H1 (cell line): ENCODE results near the gene KRT23. TPM values are rescaled to one million over a fixed set of nuclear protein-coding genes. Genes with fewer than 3 reads are reported as not detected.

ENCODE experiments used
- CTCF ChIA-PET: fragments of 300-600 bp; sonication (Branson Sonifier 250); formaldehyde crosslinking; loops from one replicate; lab custom pipeline; 2021; ENCODE audit not compliant: partially characterized antibody; lab: Charles Lee
- POLR2A ChIA-PET: fragments of 300-600 bp; sonication (Branson Sonifier 250); formaldehyde crosslinking; loops from one replicate; lab custom pipeline; 2021; ENCODE audit warnings: inconsistent platforms; ENCODE audit not compliant: partially characterized antibody; lab: Charles Lee
- DNase-seq, 2 experiments: peaks; one replicate each; pipeline versions ENCODE4 v3.0.0 to v3.0.0-alpha.2; 2010 to 2022; ENCODE audit warnings: low spot score in 2 of 2, low read depth in 1 of 2, mixed read lengths in 1 of 2
- FAIRE-seq: peaks from 2 replicates; lab custom pipeline; 2011; peaks lifted over from hg19 to GRCh38; lab: Jason Lieb, UNC
- H2AFZ ChIP-seq: 2 replicates; pipeline ENCODE4 v1.8.1; 2012; ENCODE audit warnings: low read length, inconsistent platforms
- H2AK5ac ChIP-seq: 2 replicates; pipeline ENCODE4 v1.6.1; 2013; ENCODE audit warnings: low read depth, low read length
- H2BK120ac ChIP-seq: replicated peaks from 2 replicates; pipeline ENCODE3; 2013; ENCODE audit warnings: low read depth, low read length, inconsistent platforms
- H2BK12ac ChIP-seq: 2 replicates; pipeline ENCODE4 v1.6.1; 2013; ENCODE audit warnings: low read depth, low read length
- H2BK15ac ChIP-seq: 2 replicates; pipeline ENCODE4 v1.6.1; 2013; ENCODE audit warnings: low read length
- H2BK20ac ChIP-seq: 2 replicates; pipeline ENCODE4 v1.6.1; 2013; ENCODE audit warnings: low read length
- H2BK5ac ChIP-seq: 2 replicates; pipeline ENCODE4 v1.6.1; 2013; ENCODE audit warnings: low read depth, low read length
- H3K14ac ChIP-seq: 2 replicates; pipeline ENCODE4 v1.6.1; 2013; ENCODE audit warnings: inconsistent platforms; ENCODE audit not compliant: insufficient read length
- H3K18ac ChIP-seq: 2 replicates; pipeline ENCODE4 v1.6.1; 2013; ENCODE audit warnings: low read length; ENCODE audit errors: extremely low read depth
- H3K23ac ChIP-seq: 2 replicates; pipeline ENCODE4 v1.6.1; 2013; ENCODE audit warnings: inconsistent platforms; ENCODE audit not compliant: insufficient read length
- H3K23me2 ChIP-seq: 2 replicates; pipeline ENCODE4 v1.6.1; 2013; ENCODE audit warnings: low read depth, low read length
- H3K27ac ChIP-seq: 2 replicates; pipeline ENCODE4 v1.6.1; 2011; ENCODE audit warnings: low read depth, low read length, inconsistent platforms
- H3K27me3 ChIP-seq, 4 experiments: replicated peaks in 1 of 4; 1 replicate in 1 of 4; 2 replicates in 3 of 4; pipeline versions ENCODE4 v1.6.1 to v1.8.1; 2011 to 2013; ENCODE audit warnings: low read length in 3 of 4, mild to moderate bottlenecking in 3 of 4, inconsistent platforms in 2 of 4, mixed read lengths in 2 of 4, moderate library complexity in 1 of 4; ENCODE audit not compliant: control insufficient read depth in 3 of 4, insufficient read depth in 3 of 4; ENCODE audit errors: extremely low read depth in 1 of 4
- H3K36me3 ChIP-seq, 4 experiments: 2 replicates each; pipeline versions ENCODE4 v1.6.1 to v1.8.1; 2011 to 2013; ENCODE audit warnings: mild to moderate bottlenecking in 4 of 4, low read length in 3 of 4, moderate library complexity in 2 of 4, control low read depth in 1 of 4, inconsistent platforms in 1 of 4; ENCODE audit not compliant: insufficient read depth in 4 of 4, control insufficient read depth in 2 of 4
- H3K4ac ChIP-seq: replicated peaks from 2 replicates; pipeline ENCODE3; 2013; ENCODE audit warnings: low read length, low read depth, mixed read lengths, inconsistent platforms; ENCODE audit not compliant: insufficient read length
- H3K4me1 ChIP-seq, 4 experiments: replicated peaks in 1 of 4; 1 replicate in 1 of 4; 2 replicates in 3 of 4; pipeline versions ENCODE4 v1.6.1 to v1.8.1; 2011 to 2013; ENCODE audit warnings: low read length in 3 of 4, inconsistent platforms in 2 of 4, mixed read lengths in 1 of 4; ENCODE audit not compliant: insufficient read depth in 4 of 4, control insufficient read depth in 3 of 4
- H3K4me2 ChIP-seq, 2 experiments: 2 replicates each; pipeline versions ENCODE4 v1.6.1 to v1.8.1; 2011 to 2013; ENCODE audit warnings: low read depth in 2 of 2, low read length in 2 of 2, control low read depth in 1 of 2, inconsistent platforms in 1 of 2, mild to moderate bottlenecking in 1 of 2; ENCODE audit not compliant: insufficient read depth in 1 of 2
- H3K4me3 ChIP-seq, 4 experiments: fragments of 200-600, 300-600 bp in 1 of 4; sonication (generic), shearing (Covaris generic), sonication (Bioruptor Twin) in 1 of 4; 2 replicates each; pipeline versions ENCODE4 v1.5.1 to v1.8.1; 2011 to 2016; ENCODE audit warnings: low read length in 4 of 4, low read depth in 3 of 4, control low read depth in 2 of 4, inconsistent platforms in 2 of 4, mild to moderate bottlenecking in 2 of 4, mixed read lengths in 1 of 4, moderate library complexity in 1 of 4; ENCODE audit not compliant: insufficient read depth in 2 of 4; ENCODE audit errors: extremely low read depth in 1 of 4
- H3K56ac ChIP-seq: replicated peaks from 2 replicates; pipeline ENCODE3; 2013; ENCODE audit warnings: low read depth, mild to moderate bottlenecking, mixed read lengths, low read length, inconsistent platforms; ENCODE audit not compliant: insufficient read length
- H3K79me1 ChIP-seq: 2 replicates; pipeline ENCODE4 v1.6.1; 2013; ENCODE audit warnings: low read depth, low read length, control low read depth
- H3K79me2 ChIP-seq, 2 experiments: 2 replicates each; pipeline versions ENCODE4 v1.6.1 to v1.8.1; 2012 to 2013; ENCODE audit warnings: low read length in 2 of 2, mild to moderate bottlenecking in 2 of 2, inconsistent platforms in 1 of 2; ENCODE audit not compliant: insufficient read depth in 2 of 2, control insufficient read depth in 1 of 2
- H3K9ac ChIP-seq, 4 experiments: replicated peaks in 1 of 4; 1 replicate in 1 of 4; 2 replicates in 3 of 4; pipeline versions ENCODE4 v1.6.1 to v1.8.1; 2011 to 2013; ENCODE audit warnings: low read depth in 3 of 4, low read length in 3 of 4, control low read depth in 2 of 4, mild to moderate bottlenecking in 2 of 4, moderate library complexity in 2 of 4, inconsistent platforms in 1 of 4; ENCODE audit errors: extremely low read depth in 1 of 4
- H3K9me3 ChIP-seq, 2 experiments: 2 replicates each; pipeline versions ENCODE4 v1.6.1 to v1.8.1; 2012 to 2013; ENCODE audit warnings: mild to moderate bottlenecking in 2 of 2, moderate library complexity in 2 of 2, control low read depth in 1 of 2, inconsistent platforms in 1 of 2, low read depth in 1 of 2, low read length in 1 of 2, mixed read lengths in 1 of 2; ENCODE audit not compliant: insufficient read depth in 2 of 2
- H4K20me1 ChIP-seq, 2 experiments: replicated peaks in 1 of 2; 2 replicates each; pipeline versions ENCODE3 to v1.8.1; 2011 to 2013; ENCODE audit warnings: inconsistent platforms in 2 of 2, low read length in 2 of 2, mild to moderate bottlenecking in 1 of 2; ENCODE audit not compliant: insufficient read depth in 2 of 2, control insufficient read depth in 1 of 2
- H4K5ac ChIP-seq: 2 replicates; pipeline ENCODE4 v1.6.1; 2013; ENCODE audit warnings: low read length, low read depth, mixed read lengths, inconsistent platforms; ENCODE audit not compliant: insufficient read length
- H4K8ac ChIP-seq: 2 replicates; pipeline ENCODE4 v1.8.0; 2013; ENCODE audit warnings: mild to moderate bottlenecking, moderate library complexity, low read length, inconsistent platforms; ENCODE audit not compliant: insufficient read depth; ENCODE audit errors: extremely low read depth
- H4K91ac ChIP-seq: replicated peaks from 2 replicates; pipeline ENCODE3; 2013; ENCODE audit warnings: low read length, mixed read lengths, inconsistent platforms; ENCODE audit not compliant: insufficient read length
- ATF2 ChIP-seq: IDR thresholded peaks from 2 replicates; pipeline ENCODE4 v1.6.1; 2012; ENCODE audit warnings: low read length, inconsistent platforms
- ATF3 ChIP-seq: IDR thresholded peaks from 2 replicates; pipeline ENCODE4 v1.6.1; 2011; ENCODE audit warnings: low read depth, mild to moderate bottlenecking, low read length; ENCODE audit not compliant: insufficient read depth
- BRCA1 ChIP-seq: IDR thresholded peaks from 2 replicates; pipeline ENCODE4 v1.6.1; 2012; ENCODE audit warnings: low read depth, low read length, improper control_type of control experiment
- EP300 ChIP-seq, 2 experiments: IDR thresholded peaks; 1 replicate in 1 of 2; 2 replicates in 1 of 2; pipeline ENCODE4 v1.6.1; 2011 to 2012; ENCODE audit warnings: low read depth in 2 of 2, low read length in 2 of 2, mild to moderate bottlenecking in 2 of 2, borderline replicate concordance in 1 of 2, inconsistent platforms in 1 of 2, moderate library complexity in 1 of 2
- GABPA ChIP-seq: IDR thresholded peaks from 2 replicates; pipeline ENCODE4 v1.6.1; 2011; ENCODE audit warnings: mild to moderate bottlenecking, low read length, moderate library complexity, borderline replicate concordance; ENCODE audit not compliant: insufficient read depth
- GTF2F1 ChIP-seq: IDR thresholded peaks from 2 replicates; pipeline ENCODE4 v1.6.1; 2012; ENCODE audit warnings: low read depth, low read length, improper control_type of control experiment, borderline replicate concordance
- KDM4A ChIP-seq: IDR thresholded peaks from one replicate; pipeline ENCODE4 v1.7.1; 2012; ENCODE audit warnings: low read depth, mild to moderate bottlenecking, moderate library complexity, low read length, inconsistent platforms; ENCODE audit not compliant: severe bottlenecking
- MAX ChIP-seq: IDR thresholded peaks from 2 replicates; pipeline ENCODE4 v1.6.1; 2012; ENCODE audit warnings: inconsistent platforms
- SUZ12 ChIP-seq: fragments of 200-600 bp; sonication (generic); IDR thresholded peaks from 2 replicates; pipeline ENCODE4 v1.6.1; 2012; ENCODE audit warnings: mild to moderate bottlenecking, inconsistent platforms, low read length, moderate library complexity, mixed read lengths
- YY1 ChIP-seq: IDR thresholded peaks from 2 replicates; pipeline ENCODE4 v1.6.1; 2011; ENCODE audit warnings: low read depth, mild to moderate bottlenecking, low read length
- WGBS, 2 experiments: shearing (Covaris generic) in 1 of 2; methylation state at CpG; one replicate each; pipeline versions ENCODE4 v1.1.6 to v1.1.7; 2013 to 2015; ENCODE audit warnings: low lambda C conversion rate in 2 of 2, mixed read lengths in 2 of 2, inconsistent platforms in 1 of 2, low coverage in 1 of 2, missing lambda C conversion rate in 1 of 2; ENCODE audit not compliant: insufficient replicate concordance in 2 of 2, insufficient coverage in 1 of 2, insufficient read length in 1 of 2; ENCODE audit errors: extremely low coverage in 1 of 2, missing lambda C conversion rate in 1 of 2; 5-methylcytosine and 5-hydroxymethylcytosine counted together
- polyA plus RNA-seq, 7 experiments: library from polyadenylated mRNA; depleted of rRNA in 3 of 7; stranded (reverse) in 5 of 7; unstranded in 2 of 7; fragments of >200 nt in 5 of 7; fragments of 200-250 nt in 2 of 7; gene quantifications; 1 replicate in 5 of 7; 2 replicates in 1 of 7; 4 replicates in 1 of 7; pipeline versions ENCODE4 v1.2.1 to v1.2.3, GENCODE V29; 2011 to 2013; ENCODE audit warnings: missing spikeins in 2 of 7, mixed read lengths in 2 of 7
- total RNA-seq: library from RNA; stranded (reverse); fragmentation: NEBNext Ultra II Directional; extraction: Animal tissue kit (Norgen Biotek cat#: 25700); gene quantifications from 2 replicates; pipeline ENCODE4 v1.2.1, GENCODE V29; 2021

The KRT23 gene
- total and polyA plus RNA-seq, 2 of the 8 experiments (the other 6 are each of a cell fraction or from before 2014, with no cell fraction given): not detected

- H4K8ac ChIP-seq: no peak overlapping the region
- 92% methylated on average over 5 of the region's 5 CpGs; no CpG with 5 or more reads in 1 of the 2 experiments for WGBS, 2 experiments
- H3K56ac ChIP-seq: no peak overlapping the region
- no peaks in the 10 kb centered on the region for H3K79me1 ChIP-seq
- H3K23me2 ChIP-seq: no peaks in the 10 kb centered on the region; the same call in 1 of the 2 replicates
- no peak overlapping the region for H3K14ac ChIP-seq
- POLR2A ChIA-PET: no interaction called here
- no peak overlapping the region for H4K5ac ChIP-seq
- no peak overlapping the region for H2BK120ac ChIP-seq
- H4K91ac ChIP-seq: no peak overlapping the region
- no peak overlapping the region for H2AFZ ChIP-seq
- no peaks in the 10 kb centered on the region for H3K79me2 ChIP-seq
- H3K4me1 ChIP-seq: peaks cover 0 to 3% (median 0%) of the 10 kb centered on the region in 4 experiments; a peak in 1 of 7 replicates
- no peak overlapping the region for H2BK12ac ChIP-seq
- no peak overlapping the region for H3K18ac ChIP-seq
- no peak overlapping the region for H3K4me2 ChIP-seq
- no peaks in the 10 kb centered on the region for H3K9me3 ChIP-seq
- no peaks in the 10 kb centered on the region for H3K36me3 ChIP-seq
- H2AK5ac ChIP-seq: no peak overlapping the region
- H2BK5ac ChIP-seq: no peak overlapping the region
- H3K9ac ChIP-seq: no peak overlapping the region
- DNase-seq (no peak), FAIRE-seq (no peak)
- H2BK20ac ChIP-seq: no peak overlapping the region
- no peak overlapping the region for H3K27ac ChIP-seq
- no peaks in the 10 kb centered on the region for H3K27me3 ChIP-seq
- H3K4ac ChIP-seq: no peak overlapping the region
- no peak overlapping the region for H3K4me3 ChIP-seq
- no peak overlapping the region for H2BK15ac ChIP-seq
- CTCF ChIA-PET: interaction anchor here (0.7 to 1.6 kb wide), 5 partner anchors 44 to 648 kb away, joined by 3 to 4 read pairs (median 3); no protein-coding TSS in a partner anchor
- H4K20me1 ChIP-seq: no peaks in the 10 kb centered on the region
- H3K23ac ChIP-seq: no peak overlapping the region
- TF ChIP-seq YY1 (no peak), GABPA (no peak), ATF3 (no peak), EP300 (IDR thresholded peaks at IDR 0.05; ENCODE audit: borderline replicate concordance in 1 of 2, low read depth in 2 of 2, low read length in 2 of 2) (no peak), ATF2 (no peak), GTF2F1 (no peak), KDM4A (no peak), BRCA1 (no peak), MAX (no peak), SUZ12 (no peak)
Observed at GRCh38 chr17:40900809-40901356, 36.6 kb downstream of the KRT23 start.
